K562 (cell line): ENCODE results near the gene PRF1. TPM values are rescaled to one million over a fixed set of nuclear protein-coding genes. Genes with fewer than 3 reads are reported as not detected.
A peak's percentile ranks its signal among the peaks of the same experiment; 100 is the strongest.

Experiments
- BHLHE40 ChIP-seq: IDR thresholded peaks from 2 replicates; pipeline ENCODE4 v1.6.1; 2011; ENCODE audit warnings: low read length, improper control_type of control experiment
- HEY1 ChIP-seq: fragments of 250-450 bp; sonication (Bioruptor Pico); IDR thresholded peaks from 2 replicates; pipeline ENCODE4 v1.5.0; 2020; ENCODE audit warnings: mild to moderate bottlenecking, moderate library complexity, borderline replicate concordance
- MTA1 ChIP-seq: fragments of 450-650 bp; IDR thresholded peaks from 2 replicates; pipeline ENCODE4 v1.6.1; 2017; ENCODE audit warnings: borderline replicate concordance
- NFATC3 ChIP-seq: fragments of 450-650 bp; IDR thresholded peaks from 2 replicates; pipeline ENCODE4 v1.6.1; 2017; ENCODE audit warnings: mild to moderate bottlenecking
- NFIX ChIP-seq: fragments of 250-450 bp; sonication (Bioruptor Pico); IDR thresholded peaks from 2 replicates; pipeline ENCODE4 v1.4.0; 2020; ENCODE audit warnings: low read depth, mild to moderate bottlenecking, moderate library complexity
- NR4A1 ChIP-seq, 2 experiments: fragments of 250-450 bp in 1 of 2; fragments of 450-650 bp in 1 of 2; sonication (Bioruptor Pico) in 1 of 2; IDR thresholded peaks; 2 replicates each; pipeline versions ENCODE4 v1.4.0 to v1.6.1; 2016 to 2020; ENCODE audit warnings: mild to moderate bottlenecking in 2 of 2, missing compliant biosample characterization in 1 of 2, missing genetic modification characterization in 1 of 2, moderate library complexity in 1 of 2
- RAD51 ChIP-seq: fragments of 450-650 bp; IDR thresholded peaks from 2 replicates; pipeline ENCODE4 v1.7.1; 2016; ENCODE audit warnings: low read depth, mild to moderate bottlenecking, borderline replicate concordance
- RB1 ChIP-seq: fragments of 450-650 bp; IDR thresholded peaks from 2 replicates; pipeline ENCODE4 v1.6.1; 2017; ENCODE audit warnings: low read depth, mild to moderate bottlenecking
- SLC30A9 ChIP-seq: fragments of 250-450 bp; sonication (Bioruptor Pico); IDR thresholded peaks from 2 replicates; pipeline ENCODE4 v1.8.0; 2022; ENCODE audit warnings: mild to moderate bottlenecking, moderate library complexity
- TEAD4 ChIP-seq, 2 experiments: sonication (generic) in 1 of 2; formaldehyde crosslinking in 1 of 2; IDR thresholded peaks; 2 replicates each; pipeline versions ENCODE4 v1.6.1 to v1.8.0; 2012 to 2022; ENCODE audit warnings: borderline replicate concordance in 1 of 2, inconsistent platforms in 1 of 2, low read length in 1 of 2, mild to moderate bottlenecking in 1 of 2, missing genetic modification reagents in 1 of 2
- THRA ChIP-seq: fragments of 450-650 bp; IDR thresholded peaks from 2 replicates; pipeline ENCODE4 v1.6.1; 2017; ENCODE audit warnings: mild to moderate bottlenecking, moderate library complexity
- ZNF124 ChIP-seq: sonication (generic); formaldehyde crosslinking; IDR thresholded peaks from 2 replicates; pipeline ENCODE4 v1.8.1; 2022; ENCODE audit warnings: missing genetic modification reagents
- ZNF232 ChIP-seq: sonication (generic); formaldehyde crosslinking; IDR thresholded peaks from 2 replicates; pipeline ENCODE4 v1.8.0; 2022; ENCODE audit warnings: mild to moderate bottlenecking, missing genetic modification reagents
- ZNF436 ChIP-seq: fragments of 250-450, 450-650 bp; sonication (Bioruptor Pico); formaldehyde crosslinking; IDR thresholded peaks from 2 replicates; pipeline ENCODE4 v1.7.0; 2020; ENCODE audit warnings: mild to moderate bottlenecking
- polyA plus RNA-seq, 8 experiments: library from polyadenylated mRNA; depleted of rRNA in 4 of 8; stranded (reverse) in 5 of 8; unstranded in 3 of 8; fragments of >200 nt; fragmentation: Nextera tagmentation in 2 of 8; fragmentation: Illumina TruSeq in 1 of 8; extraction: Ambion mirVana in 2 of 8; extraction: Trizol in 1 of 8; gene quantifications; 2 replicates each; pipeline versions ENCODE4 v1.2.1 to v1.2.3, GENCODE V29; 2011 to 2014; ENCODE audit warnings: inconsistent platforms in 1 of 8, missing spikeins in 1 of 8
- total RNA-seq, 7 experiments: library from RNA; depleted of rRNA in 6 of 7; stranded (reverse); fragments of >200 nt in 6 of 7; fragmentation: Illumina TruSeq in 2 of 7; extraction: Trizol in 2 of 7; gene quantifications; 2 replicates each; pipeline versions ENCODE4 v1.2.1 to v1.2.3, GENCODE V29; 2011 to 2021; ENCODE audit warnings: low replicate concordance in 1 of 7
- TF ChIP-seq, protein P1 (sequence below): sonication (generic); formaldehyde crosslinking; IDR thresholded peaks from 2 replicates; pipeline ENCODE4 v1.8.0; 2023; ENCODE audit warnings: missing genetic modification reagents, mild to moderate bottlenecking, borderline replicate concordance
- TF ChIP-seq, protein P2 (sequence below): fragments of 450-650 bp; IDR thresholded peaks from 2 replicates; pipeline ENCODE4 v1.7.0; 2016; ENCODE audit warnings: borderline replicate concordance
- TF ChIP-seq, protein P3 (sequence below): fragments of 250-450 bp; sonication (Bioruptor Pico); IDR thresholded peaks from 2 replicates; pipeline ENCODE4 v1.8.0; 2022; ENCODE audit warnings: inconsistent platforms

The PRF1 gene
- total and polyA plus RNA-seq, 9 of the 15 experiments (the other 6 are each of a cell fraction or from before 2014, with no cell fraction given), result 3.8 to 8.6 (median 6.3) TPM

GRCh38 chr10:70590655-70591416, 11.7 kb downstream of the PRF1 start (continued):
- TF ChIP-seq, protein P1, sequence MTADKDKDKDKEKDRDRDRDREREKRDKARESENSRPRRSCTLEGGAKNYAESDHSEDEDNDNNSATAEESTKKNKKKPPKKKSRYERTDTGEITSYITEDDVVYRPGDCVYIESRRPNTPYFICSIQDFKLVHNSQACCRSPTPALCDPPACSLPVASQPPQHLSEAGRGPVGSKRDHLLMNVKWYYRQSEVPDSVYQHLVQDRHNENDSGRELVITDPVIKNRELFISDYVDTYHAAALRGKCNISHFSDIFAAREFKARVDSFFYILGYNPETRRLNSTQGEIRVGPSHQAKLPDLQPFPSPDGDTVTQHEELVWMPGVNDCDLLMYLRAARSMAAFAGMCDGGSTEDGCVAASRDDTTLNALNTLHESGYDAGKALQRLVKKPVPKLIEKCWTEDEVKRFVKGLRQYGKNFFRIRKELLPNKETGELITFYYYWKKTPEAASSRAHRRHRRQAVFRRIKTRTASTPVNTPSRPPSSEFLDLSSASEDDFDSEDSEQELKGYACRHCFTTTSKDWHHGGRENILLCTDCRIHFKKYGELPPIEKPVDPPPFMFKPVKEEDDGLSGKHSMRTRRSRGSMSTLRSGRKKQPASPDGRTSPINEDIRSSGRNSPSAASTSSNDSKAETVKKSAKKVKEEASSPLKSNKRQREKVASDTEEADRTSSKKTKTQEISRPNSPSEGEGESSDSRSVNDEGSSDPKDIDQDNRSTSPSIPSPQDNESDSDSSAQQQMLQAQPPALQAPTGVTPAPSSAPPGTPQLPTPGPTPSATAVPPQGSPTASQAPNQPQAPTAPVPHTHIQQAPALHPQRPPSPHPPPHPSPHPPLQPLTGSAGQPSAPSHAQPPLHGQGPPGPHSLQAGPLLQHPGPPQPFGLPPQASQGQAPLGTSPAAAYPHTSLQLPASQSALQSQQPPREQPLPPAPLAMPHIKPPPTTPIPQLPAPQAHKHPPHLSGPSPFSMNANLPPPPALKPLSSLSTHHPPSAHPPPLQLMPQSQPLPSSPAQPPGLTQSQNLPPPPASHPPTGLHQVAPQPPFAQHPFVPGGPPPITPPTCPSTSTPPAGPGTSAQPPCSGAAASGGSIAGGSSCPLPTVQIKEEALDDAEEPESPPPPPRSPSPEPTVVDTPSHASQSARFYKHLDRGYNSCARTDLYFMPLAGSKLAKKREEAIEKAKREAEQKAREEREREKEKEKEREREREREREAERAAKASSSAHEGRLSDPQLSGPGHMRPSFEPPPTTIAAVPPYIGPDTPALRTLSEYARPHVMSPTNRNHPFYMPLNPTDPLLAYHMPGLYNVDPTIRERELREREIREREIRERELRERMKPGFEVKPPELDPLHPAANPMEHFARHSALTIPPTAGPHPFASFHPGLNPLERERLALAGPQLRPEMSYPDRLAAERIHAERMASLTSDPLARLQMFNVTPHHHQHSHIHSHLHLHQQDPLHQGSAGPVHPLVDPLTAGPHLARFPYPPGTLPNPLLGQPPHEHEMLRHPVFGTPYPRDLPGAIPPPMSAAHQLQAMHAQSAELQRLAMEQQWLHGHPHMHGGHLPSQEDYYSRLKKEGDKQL (CRISPR knock-in tag), result no peak
- TF ChIP-seq ZNF124 (CRISPR knock-in tag) (no peak), BHLHE40 (no peak), NR4A1 (CRISPR knock-in tag; IDR thresholded peaks at IDR 0.05) (peak; percentile 99), NR4A1 (tag; IDR thresholded peaks at IDR 0.05) (peak; percentile 100), NFATC3 (no peak), ZNF436 (CRISPR knock-in tag) (no peak), THRA (no peak), RAD51 (no peak), SLC30A9 (no peak), MTA1 (no peak), NFIX (CRISPR knock-in tag) (peak; percentile 67), TEAD4 (IDR thresholded peaks at IDR 0.05; ENCODE audit: low read length) (no peak), TEAD4 (CRISPR knock-in tag; IDR thresholded peaks at IDR 0.05; ENCODE audit: borderline replicate concordance) (no peak), ZNF232 (no peak), RB1 (no peak), HEY1 (CRISPR knock-in tag) (peak; percentile 70; the same call in 1 of the 2 replicates)
- TF ChIP-seq, protein P2, sequence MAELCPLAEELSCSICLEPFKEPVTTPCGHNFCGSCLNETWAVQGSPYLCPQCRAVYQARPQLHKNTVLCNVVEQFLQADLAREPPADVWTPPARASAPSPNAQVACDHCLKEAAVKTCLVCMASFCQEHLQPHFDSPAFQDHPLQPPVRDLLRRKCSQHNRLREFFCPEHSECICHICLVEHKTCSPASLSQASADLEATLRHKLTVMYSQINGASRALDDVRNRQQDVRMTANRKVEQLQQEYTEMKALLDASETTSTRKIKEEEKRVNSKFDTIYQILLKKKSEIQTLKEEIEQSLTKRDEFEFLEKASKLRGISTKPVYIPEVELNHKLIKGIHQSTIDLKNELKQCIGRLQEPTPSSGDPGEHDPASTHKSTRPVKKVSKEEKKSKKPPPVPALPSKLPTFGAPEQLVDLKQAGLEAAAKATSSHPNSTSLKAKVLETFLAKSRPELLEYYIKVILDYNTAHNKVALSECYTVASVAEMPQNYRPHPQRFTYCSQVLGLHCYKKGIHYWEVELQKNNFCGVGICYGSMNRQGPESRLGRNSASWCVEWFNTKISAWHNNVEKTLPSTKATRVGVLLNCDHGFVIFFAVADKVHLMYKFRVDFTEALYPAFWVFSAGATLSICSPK, result no peak
- TF ChIP-seq, protein P3, sequence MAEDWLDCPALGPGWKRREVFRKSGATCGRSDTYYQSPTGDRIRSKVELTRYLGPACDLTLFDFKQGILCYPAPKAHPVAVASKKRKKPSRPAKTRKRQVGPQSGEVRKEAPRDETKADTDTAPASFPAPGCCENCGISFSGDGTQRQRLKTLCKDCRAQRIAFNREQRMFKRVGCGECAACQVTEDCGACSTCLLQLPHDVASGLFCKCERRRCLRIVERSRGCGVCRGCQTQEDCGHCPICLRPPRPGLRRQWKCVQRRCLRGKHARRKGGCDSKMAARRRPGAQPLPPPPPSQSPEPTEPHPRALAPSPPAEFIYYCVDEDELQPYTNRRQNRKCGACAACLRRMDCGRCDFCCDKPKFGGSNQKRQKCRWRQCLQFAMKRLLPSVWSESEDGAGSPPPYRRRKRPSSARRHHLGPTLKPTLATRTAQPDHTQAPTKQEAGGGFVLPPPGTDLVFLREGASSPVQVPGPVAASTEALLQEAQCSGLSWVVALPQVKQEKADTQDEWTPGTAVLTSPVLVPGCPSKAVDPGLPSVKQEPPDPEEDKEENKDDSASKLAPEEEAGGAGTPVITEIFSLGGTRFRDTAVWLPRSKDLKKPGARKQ (CRISPR knock-in tag), result no peak
